ENCODE measurements around the gene ANGPTL7. TPM values are rescaled to one million over a fixed set of nuclear protein-coding genes. Genes with fewer than 3 reads are reported as not detected.

The ANGPTL7 gene
- total RNA-seq, 1 experiment from 2014 or later = not detected

DNA sequence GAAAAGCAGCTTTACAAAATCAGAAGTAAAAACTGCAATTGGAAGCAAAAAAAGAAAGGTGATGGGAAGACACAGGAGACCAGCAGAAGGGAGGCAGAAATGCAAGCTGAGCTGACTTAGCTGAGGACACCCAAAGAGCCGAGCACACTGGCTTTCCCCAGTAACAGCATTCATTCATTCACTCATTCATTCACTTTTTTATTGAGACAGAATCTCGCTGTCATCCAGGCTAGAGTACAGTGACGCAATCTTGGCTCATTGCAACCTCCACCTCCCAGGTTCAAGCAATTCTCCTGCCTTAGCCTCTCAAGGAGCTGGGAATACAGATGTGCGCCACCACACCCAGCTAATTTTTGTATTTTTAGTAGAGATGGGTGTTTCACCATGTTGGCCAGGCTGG lies 8.2 kb downstream of the ANGPTL7 start:
- ATAC-seq (no peak), DNase-seq (ENCODE audit: low spot score) (no peak)
- Mint-ChIP-seq H3K4me3 (no peak overlapping the region), H3K27ac (no peak overlapping the region), H3K9me3 (no peaks in the 10 kb centered on the region), H3K36me3 (peaks cover 44% of the 10 kb centered on the region), H3K27me3 (ENCODE audit: low read depth) (no peaks in the 10 kb centered on the region), H3K4me1 (no peaks in the 10 kb centered on the region)
- no peak for TF ChIP-seq SOX15 (CRISPR knock-in tag; IDR thresholded peaks at IDR 0.05)
- TF ChIP-seq FOXJ3 (CRISPR knock-in tag; IDR thresholded peaks at IDR 0.05; ENCODE audit: borderline replicate concordance) = no peak
- no peak for TF ChIP-seq CREM (CRISPR knock-in tag; IDR thresholded peaks at IDR 0.05)
- TF ChIP-seq RELA (CRISPR knock-in tag; IDR thresholded peaks at IDR 0.05; ENCODE audit: borderline replicate concordance) = no peak
- TF ChIP-seq, protein P1, sequence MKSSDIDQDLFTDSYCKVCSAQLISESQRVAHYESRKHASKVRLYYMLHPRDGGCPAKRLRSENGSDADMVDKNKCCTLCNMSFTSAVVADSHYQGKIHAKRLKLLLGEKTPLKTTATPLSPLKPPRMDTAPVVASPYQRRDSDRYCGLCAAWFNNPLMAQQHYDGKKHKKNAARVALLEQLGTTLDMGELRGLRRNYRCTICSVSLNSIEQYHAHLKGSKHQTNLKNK (CRISPR knock-in tag; IDR thresholded peaks at IDR 0.05) = no peak
- TF ChIP-seq EMX1 (CRISPR knock-in tag; IDR thresholded peaks at IDR 0.05) = no peak
- TF ChIP-seq KAT7 (CRISPR knock-in tag; IDR thresholded peaks at IDR 0.05; ENCODE audit: borderline replicate concordance) = no peak
- TF ChIP-seq, protein P2, sequence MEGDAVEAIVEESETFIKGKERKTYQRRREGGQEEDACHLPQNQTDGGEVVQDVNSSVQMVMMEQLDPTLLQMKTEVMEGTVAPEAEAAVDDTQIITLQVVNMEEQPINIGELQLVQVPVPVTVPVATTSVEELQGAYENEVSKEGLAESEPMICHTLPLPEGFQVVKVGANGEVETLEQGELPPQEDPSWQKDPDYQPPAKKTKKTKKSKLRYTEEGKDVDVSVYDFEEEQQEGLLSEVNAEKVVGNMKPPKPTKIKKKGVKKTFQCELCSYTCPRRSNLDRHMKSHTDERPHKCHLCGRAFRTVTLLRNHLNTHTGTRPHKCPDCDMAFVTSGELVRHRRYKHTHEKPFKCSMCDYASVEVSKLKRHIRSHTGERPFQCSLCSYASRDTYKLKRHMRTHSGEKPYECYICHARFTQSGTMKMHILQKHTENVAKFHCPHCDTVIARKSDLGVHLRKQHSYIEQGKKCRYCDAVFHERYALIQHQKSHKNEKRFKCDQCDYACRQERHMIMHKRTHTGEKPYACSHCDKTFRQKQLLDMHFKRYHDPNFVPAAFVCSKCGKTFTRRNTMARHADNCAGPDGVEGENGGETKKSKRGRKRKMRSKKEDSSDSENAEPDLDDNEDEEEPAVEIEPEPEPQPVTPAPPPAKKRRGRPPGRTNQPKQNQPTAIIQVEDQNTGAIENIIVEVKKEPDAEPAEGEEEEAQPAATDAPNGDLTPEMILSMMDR (IDR thresholded peaks at IDR 0.05) = no peak
- TF ChIP-seq, protein P3, sequence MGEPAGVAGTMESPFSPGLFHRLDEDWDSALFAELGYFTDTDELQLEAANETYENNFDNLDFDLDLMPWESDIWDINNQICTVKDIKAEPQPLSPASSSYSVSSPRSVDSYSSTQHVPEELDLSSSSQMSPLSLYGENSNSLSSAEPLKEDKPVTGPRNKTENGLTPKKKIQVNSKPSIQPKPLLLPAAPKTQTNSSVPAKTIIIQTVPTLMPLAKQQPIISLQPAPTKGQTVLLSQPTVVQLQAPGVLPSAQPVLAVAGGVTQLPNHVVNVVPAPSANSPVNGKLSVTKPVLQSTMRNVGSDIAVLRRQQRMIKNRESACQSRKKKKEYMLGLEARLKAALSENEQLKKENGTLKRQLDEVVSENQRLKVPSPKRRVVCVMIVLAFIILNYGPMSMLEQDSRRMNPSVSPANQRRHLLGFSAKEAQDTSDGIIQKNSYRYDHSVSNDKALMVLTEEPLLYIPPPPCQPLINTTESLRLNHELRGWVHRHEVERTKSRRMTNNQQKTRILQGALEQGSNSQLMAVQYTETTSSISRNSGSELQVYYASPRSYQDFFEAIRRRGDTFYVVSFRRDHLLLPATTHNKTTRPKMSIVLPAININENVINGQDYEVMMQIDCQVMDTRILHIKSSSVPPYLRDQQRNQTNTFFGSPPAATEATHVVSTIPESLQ (CRISPR knock-in tag; IDR thresholded peaks at IDR 0.05) = no peak
- TF ChIP-seq, protein P4, sequence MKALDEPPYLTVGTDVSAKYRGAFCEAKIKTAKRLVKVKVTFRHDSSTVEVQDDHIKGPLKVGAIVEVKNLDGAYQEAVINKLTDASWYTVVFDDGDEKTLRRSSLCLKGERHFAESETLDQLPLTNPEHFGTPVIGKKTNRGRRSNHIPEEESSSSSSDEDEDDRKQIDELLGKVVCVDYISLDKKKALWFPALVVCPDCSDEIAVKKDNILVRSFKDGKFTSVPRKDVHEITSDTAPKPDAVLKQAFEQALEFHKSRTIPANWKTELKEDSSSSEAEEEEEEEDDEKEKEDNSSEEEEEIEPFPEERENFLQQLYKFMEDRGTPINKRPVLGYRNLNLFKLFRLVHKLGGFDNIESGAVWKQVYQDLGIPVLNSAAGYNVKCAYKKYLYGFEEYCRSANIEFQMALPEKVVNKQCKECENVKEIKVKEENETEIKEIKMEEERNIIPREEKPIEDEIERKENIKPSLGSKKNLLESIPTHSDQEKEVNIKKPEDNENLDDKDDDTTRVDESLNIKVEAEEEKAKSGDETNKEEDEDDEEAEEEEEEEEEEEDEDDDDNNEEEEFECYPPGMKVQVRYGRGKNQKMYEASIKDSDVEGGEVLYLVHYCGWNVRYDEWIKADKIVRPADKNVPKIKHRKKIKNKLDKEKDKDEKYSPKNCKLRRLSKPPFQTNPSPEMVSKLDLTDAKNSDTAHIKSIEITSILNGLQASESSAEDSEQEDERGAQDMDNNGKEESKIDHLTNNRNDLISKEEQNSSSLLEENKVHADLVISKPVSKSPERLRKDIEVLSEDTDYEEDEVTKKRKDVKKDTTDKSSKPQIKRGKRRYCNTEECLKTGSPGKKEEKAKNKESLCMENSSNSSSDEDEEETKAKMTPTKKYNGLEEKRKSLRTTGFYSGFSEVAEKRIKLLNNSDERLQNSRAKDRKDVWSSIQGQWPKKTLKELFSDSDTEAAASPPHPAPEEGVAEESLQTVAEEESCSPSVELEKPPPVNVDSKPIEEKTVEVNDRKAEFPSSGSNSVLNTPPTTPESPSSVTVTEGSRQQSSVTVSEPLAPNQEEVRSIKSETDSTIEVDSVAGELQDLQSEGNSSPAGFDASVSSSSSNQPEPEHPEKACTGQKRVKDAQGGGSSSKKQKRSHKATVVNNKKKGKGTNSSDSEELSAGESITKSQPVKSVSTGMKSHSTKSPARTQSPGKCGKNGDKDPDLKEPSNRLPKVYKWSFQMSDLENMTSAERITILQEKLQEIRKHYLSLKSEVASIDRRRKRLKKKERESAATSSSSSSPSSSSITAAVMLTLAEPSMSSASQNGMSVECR (CRISPR knock-in tag; IDR thresholded peaks at IDR 0.05; ENCODE audit: borderline replicate concordance) = no peak
- TF ChIP-seq, protein P5, sequence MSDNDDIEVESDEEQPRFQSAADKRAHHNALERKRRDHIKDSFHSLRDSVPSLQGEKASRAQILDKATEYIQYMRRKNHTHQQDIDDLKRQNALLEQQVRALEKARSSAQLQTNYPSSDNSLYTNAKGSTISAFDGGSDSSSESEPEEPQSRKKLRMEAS (CRISPR knock-in tag; IDR thresholded peaks at IDR 0.05) = no peak
- no peak for TF ChIP-seq FOXK1 (CRISPR knock-in tag; IDR thresholded peaks at IDR 0.05)
- TF ChIP-seq, protein P6, sequence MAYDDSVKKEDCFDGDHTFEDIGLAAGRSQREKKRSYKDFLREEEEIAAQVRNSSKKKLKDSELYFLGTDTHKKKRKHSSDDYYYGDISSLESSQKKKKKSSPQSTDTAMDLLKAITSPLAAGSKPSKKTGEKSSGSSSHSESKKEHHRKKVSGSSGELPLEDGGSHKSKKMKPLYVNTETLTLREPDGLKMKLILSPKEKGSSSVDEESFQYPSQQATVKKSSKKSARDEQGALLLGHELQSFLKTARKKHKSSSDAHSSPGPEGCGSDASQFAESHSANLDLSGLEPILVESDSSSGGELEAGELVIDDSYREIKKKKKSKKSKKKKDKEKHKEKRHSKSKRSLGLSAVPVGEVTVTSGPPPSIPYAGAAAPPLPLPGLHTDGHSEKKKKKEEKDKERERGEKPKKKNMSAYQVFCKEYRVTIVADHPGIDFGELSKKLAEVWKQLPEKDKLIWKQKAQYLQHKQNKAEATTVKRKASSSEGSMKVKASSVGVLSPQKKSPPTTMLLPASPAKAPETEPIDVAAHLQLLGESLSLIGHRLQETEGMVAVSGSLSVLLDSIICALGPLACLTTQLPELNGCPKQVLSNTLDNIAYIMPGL (CRISPR knock-in tag; IDR thresholded peaks at IDR 0.05) = no peak
- TF ChIP-seq, protein P7, sequence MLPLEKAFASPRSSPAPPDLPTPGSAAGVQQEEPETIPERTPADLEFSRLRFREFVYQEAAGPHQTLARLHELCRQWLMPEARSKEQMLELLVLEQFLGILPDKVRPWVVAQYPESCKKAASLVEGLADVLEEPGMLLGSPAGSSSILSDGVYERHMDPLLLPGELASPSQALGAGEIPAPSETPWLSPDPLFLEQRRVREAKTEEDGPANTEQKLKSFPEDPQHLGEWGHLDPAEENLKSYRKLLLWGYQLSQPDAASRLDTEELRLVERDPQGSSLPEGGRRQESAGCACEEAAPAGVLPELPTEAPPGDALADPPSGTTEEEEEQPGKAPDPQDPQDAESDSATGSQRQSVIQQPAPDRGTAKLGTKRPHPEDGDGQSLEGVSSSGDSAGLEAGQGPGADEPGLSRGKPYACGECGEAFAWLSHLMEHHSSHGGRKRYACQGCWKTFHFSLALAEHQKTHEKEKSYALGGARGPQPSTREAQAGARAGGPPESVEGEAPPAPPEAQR (CRISPR knock-in tag; IDR thresholded peaks at IDR 0.05) = no peak
- TF ChIP-seq, protein P8, sequence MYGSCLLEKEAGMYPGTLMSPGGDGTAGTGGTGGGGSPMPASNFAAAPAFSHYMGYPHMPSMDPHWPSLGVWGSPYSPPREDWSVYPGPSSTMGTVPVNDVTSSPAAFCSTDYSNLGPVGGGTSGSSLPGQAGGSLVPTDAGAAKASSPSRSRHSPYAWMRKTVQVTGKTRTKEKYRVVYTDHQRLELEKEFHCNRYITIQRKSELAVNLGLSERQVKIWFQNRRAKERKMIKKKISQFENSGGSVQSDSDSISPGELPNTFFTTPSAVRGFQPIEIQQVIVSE (CRISPR knock-in tag; IDR thresholded peaks at IDR 0.05; ENCODE audit: borderline replicate concordance) = no peak
- ChIA-PET POLR2A (no interaction called here), CTCF (no interaction called here)

Measured in WTC11 (cell line).